Mesendoderm (in vitro differentiated cells): ENCODE measurements around the gene LPGAT1.

Experiments used
- DNase-seq: peaks from one replicate; pipeline ENCODE4 v3.0.0; 2013
- H2AK5ac ChIP-seq: 2 replicates; pipeline ENCODE4 v1.6.1; 2013; ENCODE audit warnings: low read length, inconsistent platforms
- H2BK120ac ChIP-seq: 2 replicates; pipeline ENCODE4 v1.6.1; 2013; ENCODE audit warnings: low read depth, mild to moderate bottlenecking, low read length, moderate library complexity, mixed read lengths
- H2BK15ac ChIP-seq: replicated peaks from 2 replicates; pipeline ENCODE4 v1.6.1; 2013; ENCODE audit warnings: low read depth, mild to moderate bottlenecking, moderate library complexity
- H2BK5ac ChIP-seq: 2 replicates; pipeline ENCODE4 v1.6.1; 2013; ENCODE audit warnings: low read length, inconsistent platforms
- H3K18ac ChIP-seq: 2 replicates; pipeline ENCODE4 v1.6.1; 2013; ENCODE audit warnings: mild to moderate bottlenecking, low read length, mixed read lengths
- H3K23ac ChIP-seq: one replicate; pipeline ENCODE4 v1.6.1; 2013; ENCODE audit warnings: low read length
- H3K27ac ChIP-seq: 2 replicates; pipeline ENCODE4 v1.5.1; 2013; ENCODE audit warnings: low read depth, mild to moderate bottlenecking, inconsistent platforms, low read length, moderate library complexity
- H3K27me3 ChIP-seq: 2 replicates; pipeline ENCODE4 v1.6.1; 2013; ENCODE audit warnings: low read length, control low read depth, mild to moderate bottlenecking, inconsistent platforms; ENCODE audit not compliant: insufficient read depth, poor library complexity
- H3K36me3 ChIP-seq: 2 replicates; pipeline ENCODE4 v1.6.1; 2013; ENCODE audit warnings: low read length, inconsistent platforms; ENCODE audit not compliant: control insufficient read depth, insufficient read depth
- H3K4ac ChIP-seq: one replicate; pipeline ENCODE4 v1.6.1; 2013; ENCODE audit warnings: low read depth, mild to moderate bottlenecking, low read length, moderate library complexity
- H3K4me1 ChIP-seq: 2 replicates; pipeline ENCODE4 v1.6.1; 2013; ENCODE audit warnings: low read depth, low read length, inconsistent platforms; ENCODE audit not compliant: control insufficient read depth
- H3K4me2 ChIP-seq: 2 replicates; pipeline ENCODE4 v1.6.1; 2013; ENCODE audit warnings: low read length
- H3K4me3 ChIP-seq: 2 replicates; pipeline ENCODE4 v1.5.1; 2013; ENCODE audit warnings: mild to moderate bottlenecking, low read length
- H3K56ac ChIP-seq: one replicate; pipeline ENCODE4 v1.6.1; 2013; ENCODE audit warnings: low read length
- H3K79me1 ChIP-seq: 2 replicates; pipeline ENCODE4 v1.6.1; 2013; ENCODE audit warnings: low read length, inconsistent platforms
- H3K79me2 ChIP-seq: 2 replicates; pipeline ENCODE4 v1.6.1; 2013; ENCODE audit warnings: mild to moderate bottlenecking, low read length; ENCODE audit not compliant: control insufficient read depth, insufficient read depth
- H3K9ac ChIP-seq: 2 replicates; pipeline ENCODE4 v1.6.1; 2013; ENCODE audit warnings: low read length, inconsistent platforms
- H4K5ac ChIP-seq: one replicate; pipeline ENCODE4 v1.6.1; 2013; ENCODE audit warnings: low read length
- H4K8ac ChIP-seq: one replicate; pipeline ENCODE4 v1.6.1; 2013; ENCODE audit warnings: low read depth, mild to moderate bottlenecking, control low read depth, low read length, moderate library complexity
- whole genome bisulfite sequencing: extraction: QIAGEN DNeasy Blood & Tissue Kit; methylation state at CpG from one replicate; pipeline ENCODE4 v1.1.7; 2013; ENCODE audit warnings: low lambda C conversion rate, missing lambda C conversion rate; ENCODE audit not compliant: insufficient coverage; ENCODE audit errors: extremely low coverage; 5-methylcytosine and 5-hydroxymethylcytosine counted together

The LPGAT1 gene

DNA sequence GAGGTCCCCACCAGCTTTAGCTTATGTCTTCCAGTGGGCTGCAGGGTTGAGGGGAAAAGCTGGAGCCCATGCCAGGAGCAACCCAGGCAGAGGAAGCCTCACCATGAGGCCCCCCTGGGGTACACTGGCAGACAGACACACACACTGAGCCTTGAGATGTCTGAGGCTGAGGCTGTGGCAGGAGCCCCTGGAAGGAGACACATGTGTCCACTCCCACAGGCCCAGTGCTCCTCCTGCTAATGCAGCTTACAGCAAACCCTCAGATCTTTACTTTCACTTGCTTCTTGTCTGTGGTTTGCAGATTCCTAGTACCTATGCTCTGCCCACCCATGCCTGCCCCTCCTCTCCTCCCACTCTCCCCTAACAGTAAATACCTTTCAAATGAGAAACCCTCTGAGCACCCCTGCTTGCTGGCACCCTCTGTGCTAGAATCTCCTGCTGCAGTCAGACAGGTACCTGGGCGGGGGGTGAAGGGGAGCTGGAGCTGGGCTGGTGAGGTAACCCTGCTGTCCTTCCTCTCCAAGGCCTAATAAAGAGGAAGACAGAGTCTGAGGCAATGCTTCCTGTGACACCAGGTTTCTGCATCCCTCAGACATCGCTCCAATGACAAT is 91.8 kb downstream of the LPGAT1 start:
- Histone ChIP-seq H3K27ac (no peak overlapping the region), H3K36me3 (no peaks in the 10 kb centered on the region), H2BK5ac (no peak overlapping the region), H2AK5ac (no peak overlapping the region), H3K27me3 (no peaks in the 10 kb centered on the region), H4K5ac (no peak overlapping the region), H3K9ac (no peak overlapping the region), H3K18ac (no peak overlapping the region), H3K4me1 (peaks cover 4% of the 10 kb centered on the region), H3K56ac (no peak overlapping the region), H4K8ac (no peak overlapping the region), H2BK15ac (no peak overlapping the region), H3K79me2 (no peaks in the 10 kb centered on the region), H3K4ac (no peak overlapping the region), H3K4me3 (no peak overlapping the region), H2BK120ac (no peak overlapping the region), H3K4me2 (no peak overlapping the region), H3K79me1 (no peaks in the 10 kb centered on the region), H3K23ac (peak overlapping the region; percentile 7)
- WGBS = no CpG with 5 or more reads among the region's 2 CpGs
- DNase-seq = no peak

GRCh38 chr1:211738096-211738690 is 92.4 kb downstream of the LPGAT1 start:
- no CpG with 5 or more reads among the region's 9 CpGs for WGBS
- no peak overlapping the region for H3K56ac ChIP-seq

GRCh38 chr1:211737115-211738035 is 93.2 kb downstream of the LPGAT1 start:
- no peak overlapping the region for H4K5ac ChIP-seq
- peaks cover 4% of the 10 kb centered on the region for H3K4me1 ChIP-seq
- WGBS = no CpG with 5 or more reads among the region's 15 CpGs
- DNase-seq = no peak
- H3K79me1 ChIP-seq = no peaks in the 10 kb centered on the region
- no peak overlapping the region for H3K4ac ChIP-seq
- no peaks in the 10 kb centered on the region for H3K79me2 ChIP-seq
- no peaks in the 10 kb centered on the region for H3K27me3 ChIP-seq
- H3K23ac ChIP-seq = no peak overlapping the region
- no peak overlapping the region for H3K9ac ChIP-seq
- H3K4me2 ChIP-seq = no peak overlapping the region
- H3K36me3 ChIP-seq = no peaks in the 10 kb centered on the region
- H2BK120ac ChIP-seq = no peak overlapping the region
- no peak overlapping the region for H2BK5ac ChIP-seq
- H2BK15ac ChIP-seq = no peak overlapping the region
- H3K27ac ChIP-seq = no peak overlapping the region
- peak overlapping the region; percentile 50 for H2AK5ac ChIP-seq
- H4K8ac ChIP-seq = no peak overlapping the region
- H3K18ac ChIP-seq = no peak overlapping the region
- no peak overlapping the region for H3K4me3 ChIP-seq
- peak overlapping the region; percentile 39 for H3K56ac ChIP-seq

More at GRCh38 chr1:211738096-211738690, 92.4 kb downstream of the LPGAT1 start:
- Histone ChIP-seq H3K79me2 (no peaks in the 10 kb centered on the region), H3K4ac (no peak overlapping the region), H3K4me2 (no peak overlapping the region), H3K18ac (no peak overlapping the region), H4K5ac (no peak overlapping the region), H3K79me1 (no peaks in the 10 kb centered on the region), H4K8ac (no peak overlapping the region), H3K9ac (no peak overlapping the region), H3K36me3 (no peaks in the 10 kb centered on the region), H3K27ac (no peak overlapping the region), H2BK15ac (no peak overlapping the region), H3K23ac (peak overlapping the region; percentile 7), H3K27me3 (no peaks in the 10 kb centered on the region), H2BK120ac (no peak overlapping the region), H2AK5ac (no peak overlapping the region), H3K4me3 (no peak overlapping the region), H3K4me1 (peaks cover 4% of the 10 kb centered on the region), H2BK5ac (no peak overlapping the region)
- DNase-seq = no peak

DNA sequence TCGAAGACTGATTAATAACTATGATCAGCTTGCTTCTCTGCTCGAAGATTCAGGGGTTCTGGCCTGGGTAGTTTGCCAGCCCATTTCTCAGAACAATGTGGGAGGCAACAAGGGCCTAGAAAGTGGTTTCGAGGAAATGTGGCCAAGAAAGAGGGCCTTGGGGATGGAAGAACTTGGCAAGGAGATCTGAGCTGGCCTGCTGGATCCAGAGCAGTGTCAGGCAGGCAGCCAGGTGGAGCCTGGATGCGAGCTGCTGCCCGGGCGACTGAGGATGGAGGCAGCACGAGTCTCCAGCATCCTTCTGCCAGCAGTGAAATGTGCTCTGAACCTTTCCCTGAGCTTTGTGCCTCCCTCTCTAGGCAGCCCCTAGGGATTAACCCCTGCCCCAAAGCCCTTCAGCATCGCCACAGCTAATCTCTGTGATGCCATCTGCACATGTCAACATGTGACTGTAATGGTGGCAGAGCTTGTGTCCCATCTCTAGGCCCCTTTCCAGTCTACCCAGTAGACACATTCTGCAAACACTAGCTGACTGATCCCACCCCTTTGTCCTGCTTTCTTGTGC is 94.1 kb downstream of the LPGAT1 start:
- no peak overlapping the region for H3K9ac ChIP-seq
- no peak for DNase-seq
- no peak overlapping the region for H2BK15ac ChIP-seq
- H3K27me3 ChIP-seq = no peaks in the 10 kb centered on the region
- peaks cover 4% of the 10 kb centered on the region for H3K4me1 ChIP-seq
- H2BK5ac ChIP-seq = no peak overlapping the region
- no peak overlapping the region for H3K18ac ChIP-seq
- H3K23ac ChIP-seq = no peak overlapping the region
- no peak overlapping the region for H3K4me3 ChIP-seq
- H3K79me1 ChIP-seq = no peaks in the 10 kb centered on the region
- H3K4me2 ChIP-seq = no peak overlapping the region
- H3K79me2 ChIP-seq = no peaks in the 10 kb centered on the region
- no peak overlapping the region for H2AK5ac ChIP-seq
- no peak overlapping the region for H3K56ac ChIP-seq
- WGBS = no CpG with 5 or more reads among the region's 8 CpGs
- H4K5ac ChIP-seq = no peak overlapping the region
- no peak overlapping the region for H2BK120ac ChIP-seq
- no peak overlapping the region for H3K27ac ChIP-seq
- H3K4ac ChIP-seq = no peak overlapping the region
- H3K36me3 ChIP-seq = no peaks in the 10 kb centered on the region
- H4K8ac ChIP-seq = no peak overlapping the region

- no peak overlapping the region for H2AK5ac ChIP-seq
- no peak overlapping the region for H2BK120ac ChIP-seq
- no peak overlapping the region for H3K27ac ChIP-seq
- H2BK5ac ChIP-seq = no peak overlapping the region
- no peak overlapping the region for H3K23ac ChIP-seq
- H2BK15ac ChIP-seq = no peak overlapping the region
- H3K4ac ChIP-seq = no peak overlapping the region
- H3K79me2 ChIP-seq = no peaks in the 10 kb centered on the region
- no peak overlapping the region for H4K5ac ChIP-seq
- no CpG with 5 or more reads among the region's 22 CpGs for WGBS
- H3K27me3 ChIP-seq = no peaks in the 10 kb centered on the region
- peak; percentile 86 for DNase-seq
- peaks cover 4% of the 10 kb centered on the region for H3K4me1 ChIP-seq
- no peak overlapping the region for H3K56ac ChIP-seq
- no peaks in the 10 kb centered on the region for H3K36me3 ChIP-seq
- no peaks in the 10 kb centered on the region for H3K79me1 ChIP-seq
- H3K4me2 ChIP-seq = no peak overlapping the region
- H3K4me3 ChIP-seq = no peak overlapping the region
- no peak overlapping the region for H4K8ac ChIP-seq
- H3K9ac ChIP-seq = no peak overlapping the region
- H3K18ac ChIP-seq = no peak overlapping the region
Observed at GRCh38 chr1:211735208-211736170, 95.1 kb downstream of the LPGAT1 start.
